ENCODE data around the gene FMNL2.

The FMNL2 gene

GRCh38 chr2:152454960-152455359 is 120.0 kb downstream of the FMNL2 start:
- intact Hi-C loops (cut with DNase I): no loop called here
- peak in 1 of 42 donors; percentile 48 for DNase-seq

DNA sequence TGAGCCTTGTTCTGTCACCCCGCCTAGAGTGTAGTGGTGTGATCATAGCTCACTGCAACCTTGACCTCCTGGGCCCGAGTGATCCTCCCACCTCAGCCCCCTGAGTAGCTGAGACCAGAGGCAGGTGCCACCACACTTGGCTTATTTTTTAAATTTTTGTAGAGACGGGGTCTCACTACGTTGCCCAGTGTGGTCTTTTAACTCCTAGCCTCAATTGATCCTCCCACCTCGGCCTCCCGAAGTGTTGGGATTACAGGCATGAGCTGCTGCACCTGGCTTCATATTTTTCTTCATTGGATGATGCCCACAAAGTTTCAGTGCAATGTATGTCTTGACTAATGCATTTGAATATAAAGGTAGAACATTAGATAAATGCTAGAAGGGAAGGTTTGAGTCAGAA is 120.8 kb downstream of the FMNL2 start:
- intact Hi-C loops (cut with DNase I): no loop called here
- DNase-seq: peak in 1 of 42 donors; percentile 39

GRCh38 chr2:152456262-152456661 is 121.3 kb downstream of the FMNL2 start:
- intact Hi-C loops (cut with DNase I): no loop called here
- no peak for DNase-seq

DNA sequence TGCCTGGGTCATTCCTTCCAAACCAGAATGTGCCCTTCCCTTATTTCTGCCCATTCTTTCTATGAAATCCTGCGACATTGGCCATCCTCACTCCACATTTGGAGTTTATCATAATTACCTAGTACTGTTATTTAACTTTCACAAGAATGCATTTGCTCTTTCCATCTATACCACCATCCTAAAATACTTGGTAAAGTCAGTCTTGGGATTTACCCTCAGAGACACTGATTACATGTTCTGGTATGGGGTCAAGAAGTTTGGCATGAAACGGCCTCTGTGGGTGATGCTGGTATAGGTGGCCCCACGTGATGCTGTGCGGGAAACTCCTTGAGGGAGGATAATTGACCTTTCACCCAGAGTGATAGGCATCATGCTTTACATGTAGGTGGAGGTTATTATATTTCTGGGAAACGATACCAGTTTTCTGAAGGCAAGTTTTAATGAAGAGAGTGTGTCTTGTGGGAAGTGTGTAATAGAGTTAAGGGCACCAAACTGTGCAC is 123.5 kb downstream of the FMNL2 start:
- intact Hi-C loops (cut with DNase I): no loop called here
- DNase-seq: peak in 2 of 42 donors; percentile 31 to 37

GRCh38 chr2:152459091-152459490 is 124.1 kb downstream of the FMNL2 start:
- intact Hi-C loops (cut with DNase I): no loop called here
- DNase-seq: peak in 1 of 42 donors; percentile 2

- DNase-seq: peak in 1 of 42 donors; percentile 45
- intact Hi-C loops (cut with DNase I): loop anchor here (10.0 kb wide), 1 partner anchor 126 kb away; the partner anchor contains the start of gene FMNL2
These were observed 125.6 kb downstream of the FMNL2 start for GRCh38 chr2:152460567-152460966.

DNA sequence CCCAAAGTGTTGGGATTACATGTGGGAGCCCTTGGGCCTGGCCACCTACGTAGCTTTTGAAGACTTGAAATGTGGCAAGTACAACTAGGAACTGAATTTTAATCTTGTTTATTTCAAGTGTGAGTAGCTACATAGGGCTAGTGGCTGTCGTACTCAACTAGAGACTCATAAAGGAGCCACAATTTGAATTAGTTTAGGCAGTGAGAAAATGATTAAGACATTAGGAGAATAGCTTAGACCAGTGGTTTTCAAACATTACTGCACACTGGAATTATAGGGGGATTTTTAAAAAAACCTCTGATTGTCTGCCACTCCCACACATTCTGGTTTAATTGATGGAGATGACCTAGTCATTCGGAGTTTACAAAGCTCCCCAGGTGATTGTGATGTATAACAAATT is 127.1 kb downstream of the FMNL2 start:
- no peak for DNase-seq
- intact Hi-C loops (cut with DNase I): loop anchor here (10.0 kb wide), 1 partner anchor 127 kb away; the partner anchor contains the start of gene FMNL2

DNA sequence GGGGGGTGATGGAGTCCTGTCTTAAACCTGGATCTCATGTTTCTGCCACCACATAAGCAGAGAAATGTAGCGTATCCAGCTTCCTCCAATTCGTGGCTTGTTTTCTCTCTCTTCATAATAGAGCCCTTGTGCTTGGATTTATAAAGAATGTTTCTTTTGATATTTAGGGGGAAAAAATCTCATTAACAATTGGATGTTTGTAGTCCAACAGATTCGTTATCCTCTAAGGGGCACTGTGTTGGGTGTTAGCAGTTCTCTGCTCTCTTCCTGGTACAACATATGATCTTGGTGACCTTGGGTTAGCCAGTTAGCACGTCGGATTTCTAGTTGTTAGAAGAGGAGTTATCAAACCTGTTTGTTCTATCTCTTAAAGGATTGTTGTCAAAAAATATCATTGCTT is 127.8 kb downstream of the FMNL2 start:
- DNase-seq: peak in 12 of 42 donors; percentile 27 to 80 (median 62)
- intact Hi-C loops (cut with DNase I): loop anchor here (10.0 kb wide), 1 partner anchor 128 kb away; the partner anchor contains the start of gene FMNL2

GRCh38 chr2:152464851-152465470 is 130.0 kb downstream of the FMNL2 start:
- peak in 2 of 42 donors; percentile 47 to 48 for DNase-seq
- intact Hi-C loops (cut with DNase I): loop anchor here (10.0 kb wide), 1 partner anchor 130 kb away; the partner anchor contains the start of gene FMNL2

GRCh38 chr2:152465541-152465940 is 130.6 kb downstream of the FMNL2 start:
- intact Hi-C loops (cut with DNase I): loop anchor here (10.0 kb wide), 1 partner anchor 131 kb away; the partner anchor contains the start of gene FMNL2
- peak in 1 of 42 donors; percentile 40 for DNase-seq

DNA sequence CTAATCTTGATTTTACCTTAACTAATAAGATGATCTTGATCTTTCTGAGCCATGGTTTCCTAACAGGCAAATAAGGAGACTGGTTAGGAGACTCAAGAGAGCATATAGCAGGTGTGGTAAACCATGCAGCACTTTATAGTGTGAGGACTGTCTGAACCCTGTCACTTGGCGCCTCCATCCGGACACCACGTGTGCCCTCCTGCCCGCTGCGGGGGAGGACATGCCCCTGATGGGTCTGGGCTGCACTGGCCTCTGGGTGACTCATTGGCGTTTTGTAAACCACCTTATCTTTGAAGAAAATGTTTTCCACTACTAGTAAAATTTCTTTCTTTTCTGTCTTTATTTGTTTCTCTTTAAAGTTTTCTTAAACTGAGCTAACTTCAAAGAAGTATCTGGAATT is 131.1 kb downstream of the FMNL2 start:
- intact Hi-C loops (cut with DNase I): loop anchor here (10.0 kb wide), 1 partner anchor 131 kb away; the partner anchor contains the start of gene FMNL2

DNA sequence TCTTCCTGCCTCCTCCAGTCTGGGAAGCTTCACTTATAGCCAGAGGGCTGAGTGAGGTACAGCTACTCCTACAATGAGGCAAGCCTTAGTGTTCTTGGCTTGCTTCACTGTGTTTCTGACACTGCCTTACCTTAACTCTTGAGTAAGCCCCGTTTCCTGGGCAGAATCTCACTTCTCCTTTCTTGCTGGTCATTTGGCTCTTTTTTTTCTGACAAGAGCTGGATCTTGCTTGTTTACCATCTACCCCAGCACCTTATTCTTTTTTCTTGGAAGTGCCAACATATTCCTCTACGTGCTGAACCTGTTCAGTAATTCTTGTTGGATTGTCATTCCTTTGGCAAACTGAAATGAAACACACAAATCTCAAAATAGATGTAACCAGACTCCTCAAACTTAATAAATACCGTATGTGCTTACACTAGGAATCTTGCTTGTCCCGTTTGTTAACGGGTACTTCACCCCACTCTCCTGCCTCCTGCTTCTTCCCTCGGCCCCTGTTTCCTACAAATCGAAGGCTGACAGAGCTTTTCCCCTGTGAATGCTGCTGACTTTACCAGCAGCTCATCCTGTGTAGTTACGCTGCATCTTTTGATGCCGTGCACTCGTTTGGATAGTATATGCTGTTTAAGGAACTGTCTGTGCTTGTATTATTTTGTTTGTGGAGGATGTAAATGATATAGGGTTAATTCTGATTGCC is 132.2 kb downstream of the FMNL2 start:
- intact Hi-C loops (cut with DNase I): loop anchor here (10.0 kb wide), 1 partner anchor 132 kb away; the partner anchor contains the start of gene FMNL2
- peak in 1 of 42 donors; percentile 62 for DNase-seq

More for the DNA sequence above, 131.1 kb downstream of the FMNL2 start:
- peak in 1 of 42 donors; percentile 53 for DNase-seq

GRCh38 chr2:152467677-152468410 is 132.9 kb downstream of the FMNL2 start:
- peak in 1 of 42 donors; percentile 43 for DNase-seq
- intact Hi-C loops (cut with DNase I): loop anchor here (10.0 kb wide), 1 partner anchor 133 kb away; the partner anchor contains the start of gene FMNL2

DNA sequence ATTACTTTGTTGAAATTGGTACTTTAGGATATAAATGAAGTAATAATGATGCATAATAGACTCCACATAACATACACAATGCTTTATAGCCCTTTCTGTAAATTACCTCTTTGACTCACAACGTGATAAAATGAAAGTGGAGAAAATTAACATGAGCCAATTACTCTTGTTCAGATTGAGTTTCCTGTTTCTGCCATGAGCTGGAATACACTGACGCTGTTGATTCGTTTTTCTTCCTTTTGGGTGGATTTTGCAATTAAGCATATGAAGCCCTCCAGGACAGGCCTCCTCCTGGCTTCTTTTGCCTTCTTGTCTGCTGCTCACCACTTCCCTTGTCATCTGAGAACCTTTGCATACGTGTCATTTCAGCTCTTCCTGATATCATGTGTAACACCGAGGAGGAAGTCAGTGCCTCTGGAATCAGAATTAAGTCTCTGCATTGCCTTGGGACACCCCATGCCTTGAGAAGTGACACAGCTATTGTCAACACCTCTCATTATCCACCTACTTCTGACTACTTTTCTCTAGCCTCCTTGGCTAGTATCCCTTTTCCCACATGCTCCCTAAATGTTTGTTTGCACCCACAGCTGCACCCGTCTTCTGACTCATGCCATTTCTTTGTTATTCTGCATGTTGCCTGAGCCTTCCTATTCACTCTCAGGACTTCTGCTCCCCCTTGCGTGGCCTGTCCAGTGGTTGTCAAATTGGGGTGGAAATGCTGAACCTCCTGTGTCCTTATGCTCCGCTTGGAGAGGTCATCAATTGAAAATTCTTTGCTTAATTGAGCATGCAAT is 134.1 kb downstream of the FMNL2 start:
- DNase-seq: peak in 10 of 42 donors; percentile 40 to 78 (median 57)
- intact Hi-C loops (cut with DNase I): loop anchor here (10.0 kb wide), 1 partner anchor 134 kb away; the partner anchor contains the start of gene FMNL2

- intact Hi-C loops (cut with DNase I): no loop called here
- DNase-seq: no peak
These were observed 136.2 kb downstream of the FMNL2 start for GRCh38 chr2:152470861-152471854.

GRCh38 chr2:152472481-152472887 is 137.5 kb downstream of the FMNL2 start:
- intact Hi-C loops (cut with DNase I): no loop called here
- DNase-seq: no peak

Data from head of caudate nucleus (tissue), 42 donors.